Measurements from ENCODE around the gene NOPCHAP1.

- TF ChIP-seq CTCF (IDR thresholded peaks at IDR 0.05) (no peak), POLR2A (IDR thresholded peaks at IDR 0.05) (no peak)
Measured at GRCh38 chr12:104942075-104942474, 44.0 kb upstream of the NOPCHAP1 start.
